A673 (cell line): Measurements from ENCODE around the gene FOXG1. TPM values are rescaled to one million over a fixed set of nuclear protein-coding genes. Genes with fewer than 3 reads are reported as not detected.

ENCODE experiments used
- BruUV-seq: library from RNA; stranded (reverse); fragments of 400-500 nt; replicated peaks from 2 replicates; lab custom pipeline; 2021; lab: Mats Ljungman, UMichigan
- CTCF ChIA-PET: fragments of 300-600 bp; sonication (Branson Sonifier 250); formaldehyde crosslinking; loops from one replicate; lab custom pipeline; 2022; ENCODE audit warnings: antibody characterized with exemption; lab: Charles Lee
- POLR2A ChIA-PET: fragments of 300-600 bp; sonication (Branson Sonifier 250); formaldehyde crosslinking; loops from one replicate; lab custom pipeline; 2022; ENCODE audit warnings: antibody characterized with exemption; ENCODE audit not compliant: low non-redundant PET; lab: Charles Lee
- DNase-seq: peaks from one replicate; pipeline ENCODE4 v3.0.0-alpha.2; 2015; ENCODE audit warnings: low spot score
- H3K27ac ChIP-seq: fragments of 200-600 bp; sonication (generic); 2 replicates; pipeline ENCODE4 v1.5.1; 2016; ENCODE audit warnings: mixed run types, low read depth, mild to moderate bottlenecking, mixed read lengths, antibody characterized with exemption, low read length; ENCODE audit not compliant: poor library complexity, severe bottlenecking
- H3K27me3 ChIP-seq: fragments of 200-600 bp; sonication (generic); replicated peaks from 2 replicates; pipeline ENCODE4 v1.6.1; 2017; ENCODE audit warnings: mixed run types, low read depth, mild to moderate bottlenecking, mixed read lengths, antibody characterized with exemption, low read length; ENCODE audit not compliant: insufficient read depth, poor library complexity
- H3K36me3 ChIP-seq: fragments of 200-600 bp; sonication (generic); 2 replicates; pipeline ENCODE4 v1.6.1; 2016; ENCODE audit warnings: mixed run types, mild to moderate bottlenecking, mixed read lengths, antibody characterized with exemption, low read length; ENCODE audit not compliant: insufficient read depth, poor library complexity, severe bottlenecking
- H3K4me1 ChIP-seq: fragments of 200-600 bp; sonication (generic); 2 replicates; pipeline ENCODE4 v1.6.1; 2017; ENCODE audit warnings: mixed run types, mild to moderate bottlenecking, mixed read lengths, antibody characterized with exemption, low read length; ENCODE audit not compliant: insufficient read depth, poor library complexity, severe bottlenecking
- H3K4me3 ChIP-seq: fragments of 200-600 bp; sonication (generic); 2 replicates; pipeline ENCODE4 v1.5.1; 2016; ENCODE audit warnings: low read depth, mixed run types, mild to moderate bottlenecking, mixed read lengths, low read length; ENCODE audit not compliant: poor library complexity, severe bottlenecking
- H3K9me3 ChIP-seq: fragments of 200-600 bp; sonication (generic); 2 replicates; pipeline ENCODE4 v1.6.1; 2016; ENCODE audit warnings: mixed run types, low read depth, mild to moderate bottlenecking, mixed read lengths, antibody characterized with exemption, low read length; ENCODE audit not compliant: poor library complexity, severe bottlenecking
- EZH2 ChIP-seq: fragments of 200-600 bp; sonication (generic); IDR thresholded peaks from 2 replicates; pipeline ENCODE4 v1.6.1; 2017; ENCODE audit warnings: borderline replicate concordance, low read depth, mild to moderate bottlenecking, mixed read lengths, antibody characterized with exemption, low read length; ENCODE audit not compliant: poor library complexity, severe bottlenecking
- intact Hi-C: fragments of 100-400 bp; cut with micrococcal nuclease; formaldehyde crosslinking; loops from one replicate; pipeline ENCODE4 v1.10.0; 2022; ENCODE audit not compliant: unreplicated experiment
- total RNA-seq: library from RNA; stranded (reverse); gene quantifications from 2 replicates; pipeline ENCODE4 v1.2.3, GENCODE V29; 2021
- TF ChIP-seq, protein P1 (sequence below): fragments of 300-800, 200-600 bp; sonication (generic); conservative IDR thresholded peaks from 2 replicates; pipeline ENCODE4 v1.5.1; 2017; ENCODE audit warnings: low read depth, mild to moderate bottlenecking, antibody characterized with exemption, low read length, moderate library complexity, mixed read lengths

The FOXG1 gene
- total RNA-seq, 1 experiment from 2014 or later, result not detected

DNA sequence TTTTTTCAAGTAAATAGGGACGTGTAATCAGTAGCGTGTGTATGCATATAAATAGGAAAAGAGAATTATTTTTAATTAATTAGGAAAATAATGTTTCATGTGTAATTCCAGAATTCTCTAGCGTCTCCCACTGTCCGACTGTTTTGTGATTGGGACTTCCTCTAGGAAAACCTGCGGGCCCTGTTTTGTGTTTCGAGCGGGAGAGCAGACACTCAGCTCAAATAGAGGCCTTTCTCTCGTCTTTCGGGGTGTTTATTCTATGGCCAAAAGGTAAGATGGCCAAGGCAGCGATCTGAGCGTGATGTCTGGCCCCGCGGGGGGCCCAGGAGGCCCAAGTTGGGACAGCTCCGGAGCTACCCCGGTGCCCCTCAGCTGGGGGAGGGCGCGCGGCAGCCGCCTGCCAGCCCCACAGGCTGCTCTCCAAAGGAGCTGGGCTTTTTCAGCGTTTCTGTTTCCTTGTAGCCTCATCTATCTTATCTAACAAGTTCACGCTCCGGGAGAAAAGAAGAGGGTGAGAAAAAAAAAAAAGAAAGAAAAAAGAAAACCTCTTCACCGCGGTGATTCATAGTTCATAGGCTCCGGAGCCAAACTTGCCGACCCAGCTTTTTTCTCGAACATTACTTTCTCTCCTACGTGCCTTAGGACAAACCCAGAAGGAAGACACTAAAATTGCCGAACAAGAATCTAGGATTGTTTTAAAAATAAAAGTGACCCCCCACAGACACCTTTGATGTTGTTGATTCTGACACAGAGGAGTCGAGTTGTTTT lies 7.5 kb upstream of the FOXG1 start:
- TF ChIP-seq, protein P1, sequence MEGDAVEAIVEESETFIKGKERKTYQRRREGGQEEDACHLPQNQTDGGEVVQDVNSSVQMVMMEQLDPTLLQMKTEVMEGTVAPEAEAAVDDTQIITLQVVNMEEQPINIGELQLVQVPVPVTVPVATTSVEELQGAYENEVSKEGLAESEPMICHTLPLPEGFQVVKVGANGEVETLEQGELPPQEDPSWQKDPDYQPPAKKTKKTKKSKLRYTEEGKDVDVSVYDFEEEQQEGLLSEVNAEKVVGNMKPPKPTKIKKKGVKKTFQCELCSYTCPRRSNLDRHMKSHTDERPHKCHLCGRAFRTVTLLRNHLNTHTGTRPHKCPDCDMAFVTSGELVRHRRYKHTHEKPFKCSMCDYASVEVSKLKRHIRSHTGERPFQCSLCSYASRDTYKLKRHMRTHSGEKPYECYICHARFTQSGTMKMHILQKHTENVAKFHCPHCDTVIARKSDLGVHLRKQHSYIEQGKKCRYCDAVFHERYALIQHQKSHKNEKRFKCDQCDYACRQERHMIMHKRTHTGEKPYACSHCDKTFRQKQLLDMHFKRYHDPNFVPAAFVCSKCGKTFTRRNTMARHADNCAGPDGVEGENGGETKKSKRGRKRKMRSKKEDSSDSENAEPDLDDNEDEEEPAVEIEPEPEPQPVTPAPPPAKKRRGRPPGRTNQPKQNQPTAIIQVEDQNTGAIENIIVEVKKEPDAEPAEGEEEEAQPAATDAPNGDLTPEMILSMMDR, result no peak
- TF ChIP-seq EZH2, result no peak
- no peak for DNase-seq
- H3K27me3 ChIP-seq, result peaks cover 98% of the 10 kb centered on the region
- intact Hi-C loops, result loop anchor here (5.0 to 10.0 kb wide), 3 partner anchors 463 to 1766 kb away; no protein-coding TSS in a partner anchor
- H3K4me1 ChIP-seq, result no peaks in the 10 kb centered on the region
- ChIA-PET CTCF (interaction anchor here (0.6 kb wide), 1 partner anchor 11 kb away, joined by 3 read pairs; no protein-coding TSS in a partner anchor), POLR2A (no interaction called here)
- no peak overlapping the region for H3K4me3 ChIP-seq
- no peaks in the 10 kb centered on the region for H3K36me3 ChIP-seq
- H3K27ac ChIP-seq, result no peak overlapping the region
- H3K9me3 ChIP-seq, result no peaks in the 10 kb centered on the region
- BruUV-seq, result no TSS peak

DNA sequence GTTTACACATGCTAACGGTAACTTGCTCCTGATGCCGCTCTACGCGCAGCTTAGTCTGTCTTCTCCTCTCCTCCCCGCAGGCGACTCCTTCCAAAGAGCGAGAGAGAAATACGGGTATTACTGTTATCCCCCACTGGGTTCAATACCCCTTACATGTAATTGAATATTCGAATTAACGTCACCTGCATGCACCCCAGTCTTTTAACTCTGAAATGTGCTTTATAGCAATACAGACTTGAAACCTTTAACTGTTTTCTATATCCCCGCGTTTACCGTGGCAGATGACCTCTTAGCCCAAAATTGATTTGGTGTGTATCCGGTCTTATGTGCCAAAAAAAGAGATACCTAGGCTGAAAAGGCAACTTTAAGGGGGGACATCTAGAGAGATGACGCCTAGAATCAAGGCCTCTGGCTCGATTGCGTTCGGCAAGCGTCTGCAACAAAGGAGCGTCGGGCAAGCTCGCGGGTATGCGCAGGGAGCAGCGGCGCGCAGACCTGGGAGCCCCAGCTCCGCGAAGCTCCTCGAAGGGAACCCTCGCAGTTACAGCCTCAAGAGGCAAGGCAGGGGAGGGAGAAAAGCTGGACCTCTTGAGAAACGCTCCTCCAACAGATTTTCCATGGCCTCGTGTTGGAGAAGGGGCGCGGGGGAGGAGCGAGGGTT lies 6.8 kb upstream of the FOXG1 start:
- POLR2A ChIA-PET, result no interaction called here
- intact Hi-C loops, result loop anchor here (5.0 to 10.0 kb wide), 3 partner anchors 463 to 1765 kb away; no protein-coding TSS in a partner anchor
- Histone ChIP-seq H3K4me3 (no peak overlapping the region), H3K36me3 (no peaks in the 10 kb centered on the region), H3K27ac (no peak overlapping the region), H3K27me3 (peaks cover 100% of the 10 kb centered on the region), H3K9me3 (no peaks in the 10 kb centered on the region), H3K4me1 (no peaks in the 10 kb centered on the region)
- TF ChIP-seq, protein P1, result no peak
- peak; percentile 94 for TF ChIP-seq EZH2
- no TSS peak for BruUV-seq
- CTCF ChIA-PET, result no interaction called here
- DNase-seq, result no peak

- H3K9me3 ChIP-seq, result no peaks in the 10 kb centered on the region
- H3K36me3 ChIP-seq, result no peaks in the 10 kb centered on the region
- DNase-seq, result no peak
- peaks cover 100% of the 10 kb centered on the region for H3K27me3 ChIP-seq
- CTCF ChIA-PET, result no interaction called here
- H3K4me3 ChIP-seq, result no peak overlapping the region
- BruUV-seq, result no TSS peak
- TF ChIP-seq, protein P1, result no peak
- no peak for TF ChIP-seq EZH2
- intact Hi-C loops, result no loop called here
- H3K27ac ChIP-seq, result no peak overlapping the region
- no peaks in the 10 kb centered on the region for H3K4me1 ChIP-seq
- POLR2A ChIA-PET, result interaction anchor here (0.5 kb wide), 1 partner anchor 1851 kb away, joined by 3 read pairs; no protein-coding TSS in a partner anchor
Observed at GRCh38 chr14:28760431-28760996, 6.1 kb upstream of the FOXG1 start.
